Endodermal cell (in vitro differentiated cells): Measurements from ENCODE around the gene IL6ST. TPM values are rescaled to one million over a fixed set of nuclear protein-coding genes. Genes with fewer than 3 reads are reported as not detected.

Source experiments
- DNase-seq: peaks from one replicate; pipeline ENCODE4 v3.0.0-alpha.2; 2017
- H3K27ac ChIP-seq: 2 replicates; pipeline ENCODE4 v1.5.1; 2013; ENCODE audit warnings: mild to moderate bottlenecking, low read depth, low read length, moderate library complexity
- H3K27me3 ChIP-seq: 2 replicates; pipeline ENCODE4 v1.6.1; 2013; ENCODE audit warnings: mild to moderate bottlenecking, low read length, moderate library complexity; ENCODE audit not compliant: insufficient read depth, control insufficient read depth, poor library complexity, severe bottlenecking
- H3K36me3 ChIP-seq: 2 replicates; pipeline ENCODE4 v1.7.0; 2013; ENCODE audit warnings: mild to moderate bottlenecking, low read length, moderate library complexity; ENCODE audit not compliant: control insufficient read depth, insufficient read depth
- H3K4me1 ChIP-seq: one replicate; pipeline ENCODE4 v1.7.0; 2013; ENCODE audit warnings: low read length; ENCODE audit not compliant: control insufficient read depth, insufficient read depth
- H3K4me3 ChIP-seq: 2 replicates; pipeline ENCODE4 v1.5.1; 2013; ENCODE audit warnings: mild to moderate bottlenecking, low read length, moderate library complexity
- H3K9ac ChIP-seq: 2 replicates; pipeline ENCODE4 v1.6.1; 2013; ENCODE audit warnings: mild to moderate bottlenecking, low read length, moderate library complexity; ENCODE audit not compliant: poor library complexity, severe bottlenecking; ENCODE audit errors: extremely low read depth
- H3K9me3 ChIP-seq: 2 replicates; pipeline ENCODE4 v1.6.1; 2013; ENCODE audit warnings: mild to moderate bottlenecking, low read length, moderate library complexity; ENCODE audit not compliant: control insufficient read depth
- H3K27ac Mint-ChIP-seq: 2 replicates; pipeline ENCODE4 v1.8.0; 2020; ENCODE audit warnings: mixed read lengths
- H3K27me3 Mint-ChIP-seq: 2 replicates; pipeline ENCODE4 v1.8.0; 2021; ENCODE audit warnings: mild to moderate bottlenecking, mixed read lengths; ENCODE audit not compliant: insufficient read depth
- H3K36me3 Mint-ChIP-seq: 2 replicates; pipeline ENCODE4 v1.8.0; 2020; ENCODE audit warnings: low read depth, mixed read lengths
- H3K4me1 Mint-ChIP-seq: 2 replicates; pipeline ENCODE4 v1.8.0; 2020; ENCODE audit warnings: mixed read lengths
- H3K4me3 Mint-ChIP-seq: 2 replicates; pipeline ENCODE4 v1.8.0; 2020; ENCODE audit warnings: mild to moderate bottlenecking, moderate library complexity, mixed read lengths
- H3K9me3 Mint-ChIP-seq: 2 replicates; pipeline ENCODE4 v1.8.0; 2020; ENCODE audit warnings: mild to moderate bottlenecking, mixed read lengths
- WGBS, 2 experiments: methylation state at CpG; one replicate each; pipeline versions ENCODE4 v1.1.5 to v1.1.7; 2013; ENCODE audit warnings: missing lambda C conversion rate in 2 of 2, mixed read lengths in 1 of 2; ENCODE audit not compliant: insufficient coverage in 1 of 2, insufficient read length in 1 of 2; 5-methylcytosine and 5-hydroxymethylcytosine counted together
- total RNA-seq, 2 donors: library from RNA; stranded (reverse); fragmentation: NEBNext Ultra II Directional in 1 of 2; extraction: Animal tissue kit (Norgen Biotek cat#: 25700) in 1 of 2; gene quantifications; 2 replicates in 1 of 2; 3 replicates in 1 of 2; pipeline ENCODE4 v1.2.1, GENCODE V29; 2021
- TF ChIP-seq, protein P1 (sequence below): fragments of 200-600 bp; sonication (generic); conservative IDR thresholded peaks from 2 replicates; pipeline ENCODE4 v1.5.0; 2021; ENCODE audit warnings: antibody characterized with exemption, mild to moderate bottlenecking

IL6ST gene
- total RNA-seq, 2 donors from 2014 or later = 26.3 to 30.4 TPM

DNA sequence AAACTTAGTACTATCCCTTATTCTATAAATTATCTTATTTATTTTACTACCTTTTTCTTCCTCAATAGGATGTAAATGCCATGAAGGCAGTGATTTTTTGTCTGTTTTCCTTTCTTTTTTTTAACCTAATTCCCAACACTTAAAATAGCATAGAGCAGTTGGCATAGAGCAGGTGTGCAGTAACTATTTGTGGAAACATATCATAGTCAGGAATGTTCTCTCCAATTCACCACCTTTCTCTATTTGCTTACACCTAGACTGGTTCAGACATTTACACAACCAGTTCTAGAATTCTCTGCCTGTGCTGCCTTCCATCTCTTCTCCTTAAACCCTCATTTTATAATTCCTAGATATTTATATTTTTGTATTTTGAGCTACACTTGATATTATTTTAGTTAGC, 94.0 kb downstream of the IL6ST start:
- Mint-ChIP-seq H3K27me3 (peaks cover 2% of the 10 kb centered on the region), H3K9me3 (no peaks in the 10 kb centered on the region), H3K36me3 (no peaks in the 10 kb centered on the region), H3K4me3 (no peak overlapping the region), H3K4me1 (no peaks in the 10 kb centered on the region), H3K27ac (no peak overlapping the region)
- no peak for DNase-seq
- no peaks in the 10 kb centered on the region for H3K27me3 ChIP-seq
- no peak overlapping the region for H3K27ac ChIP-seq
- no peaks in the 10 kb centered on the region for H3K36me3 ChIP-seq
- no peak overlapping the region for H3K4me3 ChIP-seq
- no peaks in the 10 kb centered on the region for H3K4me1 ChIP-seq
- H3K9ac ChIP-seq = no peak overlapping the region
- H3K9me3 ChIP-seq = no peaks in the 10 kb centered on the region
- TF ChIP-seq, protein P1, sequence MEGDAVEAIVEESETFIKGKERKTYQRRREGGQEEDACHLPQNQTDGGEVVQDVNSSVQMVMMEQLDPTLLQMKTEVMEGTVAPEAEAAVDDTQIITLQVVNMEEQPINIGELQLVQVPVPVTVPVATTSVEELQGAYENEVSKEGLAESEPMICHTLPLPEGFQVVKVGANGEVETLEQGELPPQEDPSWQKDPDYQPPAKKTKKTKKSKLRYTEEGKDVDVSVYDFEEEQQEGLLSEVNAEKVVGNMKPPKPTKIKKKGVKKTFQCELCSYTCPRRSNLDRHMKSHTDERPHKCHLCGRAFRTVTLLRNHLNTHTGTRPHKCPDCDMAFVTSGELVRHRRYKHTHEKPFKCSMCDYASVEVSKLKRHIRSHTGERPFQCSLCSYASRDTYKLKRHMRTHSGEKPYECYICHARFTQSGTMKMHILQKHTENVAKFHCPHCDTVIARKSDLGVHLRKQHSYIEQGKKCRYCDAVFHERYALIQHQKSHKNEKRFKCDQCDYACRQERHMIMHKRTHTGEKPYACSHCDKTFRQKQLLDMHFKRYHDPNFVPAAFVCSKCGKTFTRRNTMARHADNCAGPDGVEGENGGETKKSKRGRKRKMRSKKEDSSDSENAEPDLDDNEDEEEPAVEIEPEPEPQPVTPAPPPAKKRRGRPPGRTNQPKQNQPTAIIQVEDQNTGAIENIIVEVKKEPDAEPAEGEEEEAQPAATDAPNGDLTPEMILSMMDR = no peak

DNA sequence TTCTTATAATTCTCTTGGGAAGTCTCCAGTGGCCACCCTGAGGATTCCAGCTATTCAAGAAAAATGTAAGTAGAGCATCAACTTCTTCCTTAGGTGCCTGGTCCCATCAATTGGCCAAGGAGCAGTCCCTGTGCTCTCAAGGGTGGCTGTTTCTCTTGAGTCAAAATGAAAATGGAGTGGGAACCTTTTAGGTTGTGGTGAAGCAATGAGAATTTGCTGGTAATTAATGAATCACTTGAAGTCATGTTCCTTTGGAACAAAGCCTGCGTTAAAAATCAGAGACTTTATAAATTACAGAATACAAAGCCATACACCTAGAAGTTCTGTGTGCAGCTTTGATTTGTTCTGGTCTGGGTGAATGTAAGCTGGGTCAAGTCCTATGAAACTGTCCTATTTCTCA, 94.7 kb downstream of the IL6ST start:
- peaks cover 2% of the 10 kb centered on the region for H3K27me3 Mint-ChIP-seq
- H3K9ac ChIP-seq = no peak overlapping the region
- no peak for DNase-seq
- no peak overlapping the region for H3K27ac ChIP-seq
- H3K27ac Mint-ChIP-seq = no peak overlapping the region
- H3K9me3 Mint-ChIP-seq = no peaks in the 10 kb centered on the region
- no peaks in the 10 kb centered on the region for H3K36me3 Mint-ChIP-seq
- H3K9me3 ChIP-seq = no peaks in the 10 kb centered on the region
- no peaks in the 10 kb centered on the region for H3K4me1 Mint-ChIP-seq
- TF ChIP-seq, protein P1 = no peak
- H3K27me3 ChIP-seq = no peaks in the 10 kb centered on the region
- no peaks in the 10 kb centered on the region for H3K4me1 ChIP-seq
- H3K36me3 ChIP-seq = no peaks in the 10 kb centered on the region
- no peak overlapping the region for H3K4me3 Mint-ChIP-seq
- H3K4me3 ChIP-seq = no peak overlapping the region
- 100% methylated on average over 1 of the region's 1 CpG; no CpG with 5 or more reads in 1 of the 2 experiments for WGBS, 2 experiments

DNA sequence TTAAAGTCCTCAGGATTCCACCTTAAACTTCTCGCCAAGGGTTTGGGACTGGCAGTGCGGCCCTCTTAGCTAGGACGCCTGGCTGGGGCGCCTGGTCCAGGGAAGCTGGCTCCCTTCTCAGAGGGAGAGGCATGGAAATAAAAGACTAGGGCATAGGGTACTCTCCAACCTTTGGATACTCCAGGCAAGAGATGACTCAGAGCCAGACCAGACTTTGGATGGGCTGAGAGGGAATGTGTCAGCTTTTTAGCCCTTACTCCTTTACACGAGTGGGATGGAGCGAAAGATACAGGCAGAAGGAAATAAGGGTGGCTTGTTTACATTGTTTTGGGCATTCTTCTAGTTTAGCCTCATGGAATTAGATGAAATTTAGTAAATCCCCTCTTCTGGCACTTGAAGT, 95.4 kb downstream of the IL6ST start:
- Mint-ChIP-seq H3K27me3 (peaks cover 2% of the 10 kb centered on the region), H3K4me1 (no peaks in the 10 kb centered on the region), H3K27ac (no peak overlapping the region), H3K4me3 (no peak overlapping the region), H3K36me3 (no peaks in the 10 kb centered on the region), H3K9me3 (no peaks in the 10 kb centered on the region)
- Histone ChIP-seq H3K27ac (no peak overlapping the region), H3K9me3 (no peaks in the 10 kb centered on the region), H3K4me3 (no peak overlapping the region), H3K4me1 (no peaks in the 10 kb centered on the region), H3K9ac (no peak overlapping the region), H3K27me3 (no peaks in the 10 kb centered on the region), H3K36me3 (no peaks in the 10 kb centered on the region)
- no peak for DNase-seq
- WGBS, 2 experiments = 88 to 94% methylated on average over 5 to 6 of the region's 6 CpGs
- TF ChIP-seq, protein P1 = no peak
